ENCODE results near the gene IL6ST.
A peak's percentile ranks its signal among the peaks of the same experiment; 100 is the strongest.
"Not testable (repeated sequence)": the region's sequence is repeated elsewhere in the genome, so short reads cannot be mapped to it uniquely, and the experiment has no call there.

IL6ST gene

DNA sequence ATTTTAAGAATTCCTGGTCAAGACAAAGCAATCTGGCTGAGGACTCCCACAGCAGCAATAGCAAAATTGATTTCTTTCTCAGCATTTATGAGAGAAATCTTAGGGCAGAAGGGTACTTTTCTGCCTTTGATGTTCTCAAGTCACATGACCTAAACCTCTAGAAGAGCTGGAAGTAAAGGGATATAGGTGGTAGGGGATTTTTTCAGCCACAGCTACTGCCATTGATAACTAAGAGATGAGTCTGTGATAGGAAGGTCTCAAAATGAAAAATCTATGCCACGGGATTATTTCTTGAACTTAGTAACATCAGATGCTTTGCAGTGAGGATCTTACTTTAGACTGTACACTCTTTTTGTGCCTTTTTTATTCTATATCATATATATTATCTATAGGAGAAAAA, 35.6 kb downstream of the IL6ST start:
- no peak for DNase-seq

DNA sequence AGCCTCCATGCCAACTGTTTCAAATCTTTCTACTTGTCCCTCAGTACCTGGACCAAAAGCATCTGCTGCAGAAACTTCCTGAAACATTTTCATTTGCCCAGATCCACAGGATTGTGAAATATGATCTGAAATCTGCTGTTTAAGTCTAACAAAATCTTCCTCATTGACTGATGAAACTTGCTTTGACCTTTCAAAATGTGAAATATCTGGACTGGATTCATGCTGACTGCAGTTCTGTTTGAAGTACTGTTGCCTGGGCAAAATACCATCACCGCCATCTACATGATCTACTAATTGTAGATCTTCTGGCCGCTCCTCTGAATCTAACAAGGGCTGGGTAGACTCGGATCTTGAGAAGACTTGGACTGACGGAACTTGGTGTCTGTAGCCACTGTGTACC, 53.6 kb downstream of the IL6ST start:
- DNase-seq = not testable (repeated sequence)

DNA sequence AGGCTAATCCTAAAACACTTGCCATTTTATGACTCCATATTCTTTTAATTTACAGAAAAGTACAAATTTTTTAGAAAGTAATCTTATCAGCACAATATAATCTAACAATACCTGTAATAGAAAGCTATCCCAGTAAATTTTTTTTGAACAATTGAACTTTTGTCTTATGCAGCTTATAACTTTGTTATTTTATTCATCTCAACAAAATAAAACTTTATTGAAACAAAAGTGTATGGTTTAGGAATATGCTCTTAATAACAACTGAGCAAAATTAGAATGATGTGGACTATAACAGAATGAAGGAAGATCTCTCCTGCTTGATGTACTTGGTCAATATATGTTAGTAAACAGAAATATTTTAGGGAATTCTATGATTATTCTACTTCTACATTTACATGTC, 57.2 kb downstream of the IL6ST start:
- not testable (repeated sequence) for DNase-seq

DNA sequence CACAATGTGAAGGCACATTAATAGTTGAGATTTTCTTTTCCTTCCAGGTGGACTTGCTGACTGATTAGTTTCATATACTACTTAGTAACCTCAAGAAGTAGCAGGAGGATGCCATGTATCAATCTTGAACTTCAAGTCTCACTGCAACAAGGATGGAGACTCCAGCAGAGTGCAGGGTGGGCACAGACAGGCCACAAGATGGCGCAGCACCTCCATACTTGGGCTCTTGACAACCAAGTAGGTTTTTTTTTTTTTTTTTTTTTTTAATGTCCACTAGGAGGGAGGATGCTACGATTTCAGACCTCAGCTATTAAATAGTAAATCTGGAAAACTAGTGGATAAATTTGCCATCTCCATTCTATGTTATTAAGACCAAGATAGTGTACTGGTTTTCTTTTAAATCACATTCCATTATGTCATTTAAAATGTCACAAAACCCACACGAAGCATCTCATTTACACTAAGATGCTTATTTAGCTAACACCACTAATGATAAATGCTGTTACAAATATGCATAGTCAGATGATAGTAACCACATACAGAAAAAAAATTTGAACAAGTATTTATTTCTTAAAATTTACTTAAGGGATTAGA, 58.6 kb downstream of the IL6ST start:
- DNase-seq = peak; percentile 78

DNA sequence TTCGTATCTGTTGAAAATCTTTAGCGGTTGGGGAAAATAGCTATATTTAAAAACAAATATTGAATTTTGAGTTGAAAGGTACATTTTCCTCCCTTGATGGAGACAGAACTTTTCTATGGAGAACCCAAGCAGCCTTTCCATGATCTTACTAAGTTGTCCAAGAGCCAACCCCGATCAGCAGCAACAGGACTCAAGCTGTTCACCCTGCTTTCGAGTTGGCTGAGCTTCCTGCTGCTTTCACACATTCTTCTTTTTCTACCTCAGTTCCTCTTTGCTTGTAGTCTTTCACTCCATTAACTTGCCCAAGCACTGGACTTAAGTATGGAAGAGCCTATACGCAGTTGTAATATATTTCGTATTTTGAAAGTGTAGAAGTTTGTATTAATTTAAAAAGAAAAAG, 59.4 kb downstream of the IL6ST start:
- DNase-seq = no peak

DNA sequence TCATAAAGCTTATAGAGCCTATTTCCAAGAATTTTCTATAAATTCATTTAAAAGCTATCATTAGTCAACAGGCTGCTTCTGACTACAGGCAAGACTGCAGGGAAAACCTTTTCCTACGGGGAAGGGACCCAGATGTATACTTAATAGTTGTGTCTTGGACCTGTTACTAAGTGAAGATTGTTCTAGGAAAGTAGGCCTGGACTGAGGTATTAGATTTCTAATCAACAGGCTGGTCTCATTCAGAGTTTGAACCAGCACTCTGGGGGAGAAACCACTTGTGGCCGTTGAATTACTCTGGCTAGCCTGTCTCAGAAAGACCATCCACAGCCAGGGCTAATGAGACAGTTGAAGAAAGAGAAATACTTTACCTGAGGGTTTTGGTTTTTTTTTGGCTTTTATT, 60.0 kb downstream of the IL6ST start:
- DNase-seq = no peak

DNA sequence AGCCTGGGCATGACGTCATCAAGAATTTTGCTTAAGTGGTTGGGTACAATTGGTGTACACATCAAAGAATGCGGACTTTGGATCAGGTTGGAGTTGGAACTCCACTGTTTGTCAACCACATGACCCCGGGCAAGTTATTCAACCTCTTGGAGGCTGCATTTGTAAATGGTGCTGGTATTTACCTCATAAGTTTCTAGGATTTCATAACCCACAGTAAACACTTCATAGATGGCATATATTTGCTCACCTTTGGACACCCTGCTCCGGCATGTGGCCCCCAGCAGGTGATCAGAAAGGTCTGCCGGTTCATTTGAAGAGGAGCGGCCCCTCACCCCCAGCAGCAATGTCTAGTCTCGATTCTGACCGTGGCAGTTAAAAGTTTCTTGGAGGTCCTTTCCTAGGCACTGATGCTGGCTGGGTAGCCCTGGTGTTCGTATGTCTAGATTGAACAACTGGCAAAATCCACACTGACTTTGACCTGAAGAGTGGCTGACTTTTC, 60.6 kb downstream of the IL6ST start:
- no peak for DNase-seq

DNA sequence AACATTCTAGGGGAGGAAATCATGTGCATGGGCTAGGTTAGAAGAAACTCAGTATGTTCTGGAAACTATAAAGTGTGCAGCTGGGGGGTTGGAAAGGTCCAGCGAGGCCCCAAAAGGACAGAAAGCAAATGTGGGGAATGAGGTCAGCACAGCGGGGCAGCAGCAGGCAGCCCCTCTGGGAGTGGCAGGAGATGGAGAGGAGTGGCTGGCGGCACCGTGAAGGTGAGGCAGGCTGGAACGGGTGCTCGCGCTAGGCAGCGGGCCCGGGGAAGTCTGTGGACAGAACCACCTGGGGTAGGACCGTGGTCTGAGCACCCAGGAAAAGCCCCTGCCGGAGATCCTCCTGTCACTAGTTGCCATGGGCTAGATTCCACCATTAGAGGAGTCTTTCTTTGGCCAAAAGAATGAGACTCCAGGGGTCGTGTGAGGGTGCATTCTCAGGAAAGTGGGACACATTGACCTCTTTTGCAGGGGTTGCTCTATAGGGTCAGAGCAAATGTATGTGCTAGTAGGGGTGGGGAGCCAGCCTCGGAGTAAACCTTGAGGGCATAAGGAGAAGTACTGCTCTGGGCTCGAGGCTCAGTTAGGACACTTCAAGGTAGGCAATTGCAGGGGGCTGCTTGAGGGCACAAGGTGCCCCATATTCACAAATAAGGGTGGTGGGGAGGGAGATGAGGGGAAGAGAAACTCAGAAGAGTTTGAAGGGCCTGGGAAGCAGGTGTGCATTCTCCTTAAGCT, 61.2 kb downstream of the IL6ST start:
- DNase-seq = no peak

DNA sequence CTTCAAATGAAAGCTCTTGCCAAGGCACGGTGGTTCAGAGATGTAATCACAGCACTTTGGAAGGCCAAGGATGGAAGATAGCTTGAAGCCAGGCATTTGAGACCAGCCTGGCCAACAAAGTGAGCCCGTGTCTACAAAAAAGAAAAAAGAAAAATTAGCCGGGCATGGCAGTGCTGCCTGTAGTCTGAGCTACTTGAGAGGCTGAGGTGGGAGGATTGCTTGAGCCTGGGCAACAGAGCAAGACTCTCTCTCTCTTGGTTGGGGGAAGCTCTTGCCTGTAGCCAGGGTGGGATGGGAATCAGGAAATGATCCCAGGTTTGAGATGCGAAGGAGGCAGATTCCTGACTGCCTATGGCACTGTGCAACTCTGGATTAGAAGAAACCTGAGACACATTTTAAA, 62.1 kb downstream of the IL6ST start:
- no peak for DNase-seq

DNA sequence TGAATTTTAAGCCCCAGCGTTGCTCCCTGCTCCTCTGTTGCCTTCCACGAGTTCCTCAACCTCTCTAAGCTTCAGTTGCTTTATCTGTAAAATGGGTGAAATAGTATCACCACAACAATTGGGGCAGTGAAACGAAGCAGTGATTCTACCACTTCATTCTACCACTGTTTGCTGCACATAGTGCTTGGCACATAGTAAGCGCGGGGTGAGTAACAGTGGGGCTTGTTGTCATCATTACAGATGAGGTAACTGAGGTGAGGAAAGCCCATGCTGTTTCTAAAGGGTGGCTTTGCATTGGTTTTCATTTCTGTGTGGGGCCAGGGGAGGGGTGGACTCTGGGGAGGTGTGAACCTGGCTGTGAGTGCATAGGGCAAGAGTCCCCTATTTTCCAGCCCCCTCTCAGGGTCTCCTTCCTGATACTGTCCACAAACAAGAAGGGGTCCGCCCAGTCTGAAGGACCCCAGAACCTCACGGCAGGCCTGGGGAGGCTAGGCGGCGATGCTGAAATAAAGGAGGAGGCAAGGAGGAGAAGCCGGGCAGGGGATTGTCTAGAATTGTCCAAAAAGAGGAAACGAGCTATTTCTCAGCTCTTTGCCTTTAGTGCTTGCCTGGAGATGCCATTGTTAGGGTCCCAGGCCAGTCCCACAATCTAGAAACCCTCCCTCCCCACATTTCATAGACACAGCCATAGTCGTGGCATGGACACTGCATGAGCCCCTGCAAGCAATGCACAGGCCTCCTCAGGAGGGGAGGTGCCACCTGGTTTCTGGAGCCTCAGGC, 65.6 kb downstream of the IL6ST start:
- no peak for DNase-seq

DNA sequence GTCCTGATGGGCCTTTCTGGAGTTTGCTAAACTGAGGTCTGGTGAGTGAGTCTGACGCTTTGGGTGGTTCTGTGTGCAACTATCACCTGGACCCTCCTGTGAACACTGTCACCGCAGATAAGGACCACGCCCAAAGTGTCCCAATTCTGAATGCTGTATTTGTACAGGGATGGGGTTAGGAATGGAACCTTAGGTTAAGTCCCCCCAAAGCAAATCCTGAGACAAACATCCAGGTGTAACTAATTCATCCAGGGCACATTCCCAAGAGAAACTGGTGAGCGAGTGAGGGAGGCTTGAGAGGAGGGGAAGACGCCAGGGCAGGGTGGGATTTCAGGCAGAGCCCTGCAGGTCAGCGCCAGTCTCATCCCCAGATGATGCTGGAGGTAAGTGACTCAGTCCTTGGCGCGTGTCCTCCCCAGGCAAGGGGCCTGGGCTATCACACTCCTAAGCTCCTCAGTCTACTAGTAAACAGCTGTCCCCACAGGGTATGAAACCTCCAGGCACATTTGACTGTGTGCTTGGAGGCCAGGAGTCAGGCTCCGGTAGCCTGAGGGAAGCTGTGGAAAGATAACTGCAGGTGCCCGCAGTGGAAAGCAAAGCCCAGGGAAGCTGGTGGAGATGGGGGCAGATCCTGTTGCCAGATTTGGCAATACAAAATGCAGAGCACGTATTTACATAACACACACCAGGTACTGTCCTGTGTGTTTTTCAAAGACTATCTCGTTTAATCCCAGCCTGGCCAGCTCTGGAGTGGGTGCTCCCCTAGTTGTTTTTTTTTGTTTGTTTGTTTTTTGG, 66.7 kb downstream of the IL6ST start:
- no peak for DNase-seq

DNA sequence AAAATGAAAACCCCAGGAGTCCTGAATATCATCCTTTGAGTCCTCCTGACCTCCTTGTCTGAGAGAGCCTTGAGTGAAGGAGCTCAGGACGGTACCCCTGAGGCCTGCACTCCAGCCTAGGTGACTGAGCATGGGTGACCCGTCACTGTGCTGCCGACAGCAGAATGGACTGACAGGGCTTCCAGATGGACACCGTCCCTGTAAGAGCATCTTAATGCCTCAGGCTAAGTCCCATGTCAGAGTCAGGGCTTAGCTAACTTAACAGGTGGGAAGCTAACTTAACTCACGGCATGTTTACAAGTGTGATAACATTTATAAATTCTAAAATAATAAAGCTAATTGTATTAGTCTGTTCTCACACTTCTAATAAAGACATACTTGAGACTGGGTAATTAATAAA, 68.3 kb downstream of the IL6ST start:
- DNase-seq = no peak

DNA sequence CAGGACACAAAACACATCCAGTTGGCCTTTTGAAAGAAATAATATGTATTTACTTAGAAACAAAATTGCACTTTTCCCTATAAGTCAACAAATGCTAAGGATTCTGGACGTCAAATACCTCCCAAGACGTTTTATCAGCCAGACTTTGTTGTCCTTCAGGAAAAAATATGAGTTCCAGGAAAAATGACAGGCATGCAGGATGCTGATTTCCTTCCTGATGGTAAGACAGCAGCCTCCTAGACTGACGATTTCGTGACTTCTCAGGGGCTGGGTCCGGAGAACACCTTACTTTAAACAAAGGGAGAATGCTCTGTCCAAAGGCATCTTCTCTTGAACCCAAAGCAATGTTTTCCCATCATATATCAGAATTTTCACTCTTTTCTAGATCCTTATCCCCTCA, 69.1 kb downstream of the IL6ST start:
- no peak for DNase-seq

DNA sequence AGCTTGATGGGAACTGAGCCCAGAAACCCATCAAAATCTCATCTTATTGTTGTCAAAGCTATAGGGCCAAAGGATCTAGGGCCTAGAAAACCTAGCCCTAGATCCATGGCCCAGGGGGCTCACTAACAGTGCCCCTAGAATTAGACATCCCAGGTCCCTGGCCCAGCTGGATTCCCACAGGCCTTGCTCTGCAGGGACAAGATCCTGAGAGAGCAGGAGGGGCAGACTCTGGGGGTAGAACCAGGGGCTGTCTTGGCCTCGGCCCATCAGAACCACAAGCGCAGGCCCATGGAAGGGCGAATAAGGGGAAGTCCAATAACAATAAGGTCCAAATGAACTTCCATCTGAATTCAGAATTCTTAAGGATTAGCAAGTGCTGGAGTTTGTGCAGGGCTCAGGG, 69.6 kb downstream of the IL6ST start:
- no peak for DNase-seq

DNA sequence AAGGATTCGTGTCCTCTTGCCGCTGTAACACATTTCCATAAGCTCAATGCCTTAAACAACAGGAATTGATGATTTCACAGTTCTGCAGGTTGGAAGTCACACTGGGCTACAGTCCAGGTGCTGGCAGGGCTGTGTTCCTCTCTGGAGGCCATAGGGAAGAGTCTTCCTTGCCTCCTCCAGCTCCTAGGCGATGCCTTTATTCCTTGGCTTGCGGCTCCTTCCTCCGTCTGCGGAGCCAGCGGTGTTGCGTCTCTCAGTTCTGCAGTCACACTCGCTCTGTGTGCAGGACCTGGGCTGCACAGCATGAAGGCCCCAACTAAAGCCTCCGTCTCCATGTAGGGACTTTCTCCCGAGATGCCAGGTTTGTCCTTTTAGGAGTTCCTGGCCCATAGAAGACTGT, 70.0 kb downstream of the IL6ST start:
- no peak for DNase-seq

DNA sequence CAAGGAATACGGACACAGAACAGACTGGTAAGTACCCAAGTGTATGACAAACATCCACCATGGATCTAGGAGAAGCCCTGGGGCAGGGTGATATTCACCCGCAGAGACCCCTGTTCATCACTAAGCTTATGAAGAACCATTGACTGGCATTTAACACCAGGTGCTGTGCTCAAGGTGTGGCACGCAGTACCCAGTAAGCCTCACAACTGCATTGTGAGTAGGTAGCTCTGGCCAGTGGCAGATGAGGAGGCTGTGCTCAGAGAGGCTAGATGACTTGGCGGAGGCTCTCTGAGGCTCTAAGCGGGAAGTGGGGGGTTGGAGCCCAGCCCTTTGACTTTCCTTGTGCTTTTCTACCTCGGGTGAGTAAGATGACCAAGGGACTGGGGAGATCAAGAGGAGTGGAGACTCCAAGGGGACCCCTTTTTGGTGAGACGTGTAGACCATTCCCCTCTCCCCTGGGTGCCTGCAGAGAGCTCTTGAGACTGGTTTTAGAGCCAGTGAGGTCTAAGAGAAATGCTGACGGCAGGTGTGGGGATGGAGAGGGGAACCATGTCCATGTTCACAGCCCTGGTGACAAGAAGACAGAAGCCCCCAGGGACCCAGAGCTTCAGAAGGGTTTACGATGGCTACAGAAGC, 70.8 kb downstream of the IL6ST start:
- no peak for DNase-seq

DNA sequence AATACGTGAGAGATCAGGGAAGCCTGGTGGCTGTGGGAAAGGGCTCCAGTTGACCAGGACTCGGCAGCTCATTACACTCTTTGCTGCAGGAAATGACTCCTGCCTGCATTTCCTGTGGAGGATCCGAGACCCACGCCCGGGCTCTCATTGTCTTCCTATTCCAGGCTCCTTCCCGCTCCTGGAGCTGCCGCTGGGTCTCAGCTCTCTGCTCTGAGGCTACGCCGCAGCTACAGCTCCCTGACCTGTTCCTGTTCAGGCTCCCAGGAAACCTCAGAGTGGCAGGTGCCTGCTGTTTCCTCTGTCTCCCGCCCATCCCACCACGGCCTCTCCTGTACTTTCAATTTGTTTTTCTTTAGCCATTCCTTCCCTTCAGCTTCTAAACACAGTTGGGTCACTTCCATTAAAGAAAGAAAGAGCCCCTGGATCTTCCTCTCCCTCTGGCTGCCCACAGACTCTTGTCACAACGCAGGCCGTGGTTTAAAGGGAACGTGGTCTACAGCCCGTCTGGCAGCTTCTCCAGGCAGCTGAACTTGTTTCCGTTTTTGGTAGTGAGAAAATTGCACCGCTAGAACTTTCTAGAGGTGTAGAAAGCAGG, 71.5 kb downstream of the IL6ST start:
- DNase-seq = no peak

DNA sequence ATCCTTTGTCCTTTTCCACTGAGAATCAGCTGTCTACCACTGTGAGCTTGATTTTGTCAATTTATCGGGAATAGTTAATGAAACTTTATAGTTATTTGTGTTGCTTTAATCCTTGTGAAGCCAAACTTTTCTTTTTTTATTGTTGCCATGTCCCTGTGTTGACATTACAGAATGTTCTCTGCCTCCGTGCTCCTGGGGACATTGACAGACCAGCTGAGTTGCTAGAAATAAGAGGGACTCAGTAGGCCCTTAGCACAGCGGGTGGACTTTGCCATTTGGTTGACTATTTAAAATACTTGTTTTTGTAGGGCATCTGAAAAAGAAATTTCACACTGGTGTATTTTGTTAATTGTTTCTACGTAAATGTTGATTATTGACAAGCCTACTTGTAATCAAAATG, 73.1 kb downstream of the IL6ST start:
- no peak for DNase-seq

DNA sequence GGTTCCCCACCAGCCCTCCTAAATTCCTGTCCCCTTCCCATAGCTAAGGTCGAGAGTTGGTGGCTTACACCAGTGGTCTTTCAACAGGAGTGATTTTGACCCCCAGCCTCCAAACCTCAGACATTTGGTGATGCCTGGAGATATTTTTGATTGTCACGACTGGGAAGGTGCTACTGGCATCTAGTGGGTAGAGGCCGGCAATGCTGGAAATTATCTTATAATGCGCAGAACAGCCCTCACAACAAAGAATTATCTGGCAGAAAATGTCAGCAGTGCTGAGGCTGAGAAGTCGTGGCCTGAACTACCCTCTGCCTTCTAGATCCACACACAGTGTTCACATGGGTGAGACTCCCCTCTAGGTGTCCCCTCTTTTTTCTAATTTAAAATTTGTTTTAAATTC, 74.0 kb downstream of the IL6ST start:
- DNase-seq = no peak

DNA sequence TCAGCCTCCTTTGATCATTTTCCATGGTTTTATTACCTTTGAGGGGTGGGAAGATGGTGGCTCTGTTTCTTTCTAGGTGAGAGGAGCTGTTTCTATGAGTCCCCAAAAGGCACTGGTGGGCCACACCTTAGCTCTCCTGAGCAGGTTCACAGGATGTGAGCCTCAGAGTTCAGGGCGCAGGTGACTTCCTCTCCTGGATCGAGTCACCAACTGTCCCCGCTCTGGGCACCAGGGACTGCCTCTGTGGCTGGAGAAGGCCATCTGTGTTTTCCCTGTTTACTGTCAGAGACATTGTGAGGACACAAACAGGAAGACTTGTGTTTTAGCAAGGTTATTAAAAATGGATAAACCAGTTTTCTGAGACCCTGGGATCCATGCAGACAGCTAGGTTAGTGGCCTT, 75.1 kb downstream of the IL6ST start:
- no peak for DNase-seq

DNA sequence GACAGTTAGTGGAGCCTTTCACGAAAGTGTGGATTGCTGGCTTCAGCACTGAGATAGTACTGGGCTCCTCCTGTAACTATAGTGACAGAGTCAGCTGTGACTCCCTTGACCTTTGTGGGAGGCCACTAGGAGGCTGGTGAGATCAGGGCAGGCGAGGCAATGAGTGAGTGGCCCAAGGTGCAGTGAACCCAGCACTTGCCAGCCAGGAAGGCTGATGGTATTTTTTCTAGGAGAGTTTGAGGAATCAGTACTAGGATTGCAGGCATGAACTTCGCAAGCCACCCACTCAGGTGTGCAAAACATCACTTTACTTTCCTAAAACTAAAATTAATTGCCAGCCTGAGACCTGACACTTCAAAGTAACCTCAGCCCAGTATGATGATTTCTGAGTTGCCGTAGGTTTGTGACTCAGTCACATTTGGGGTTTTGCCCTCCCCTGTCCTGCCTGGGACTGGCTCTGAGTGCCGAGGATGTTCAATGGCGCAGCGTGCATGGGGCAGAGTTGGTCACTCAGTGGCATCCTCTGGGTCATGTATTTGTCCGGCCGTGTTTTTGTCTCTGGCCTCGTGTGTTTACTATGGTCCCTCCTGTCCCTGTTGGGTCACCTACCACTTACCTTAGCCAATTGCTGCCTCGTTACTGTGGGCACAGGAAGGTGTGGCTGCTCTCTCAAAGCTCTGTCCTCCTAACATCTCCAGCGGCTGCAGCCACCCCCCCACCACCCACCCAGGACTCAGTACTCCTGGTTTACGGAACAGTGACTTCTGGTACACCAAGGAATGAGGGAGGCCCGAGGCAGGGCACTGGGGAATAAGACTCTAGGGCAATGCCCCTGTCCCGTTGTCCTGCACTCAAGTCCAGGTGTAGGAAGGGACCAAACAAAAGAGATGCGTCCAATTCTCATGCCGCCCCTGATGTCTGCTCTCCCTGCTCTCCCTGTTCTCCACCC, 76.4 kb downstream of the IL6ST start:
- DNase-seq = no peak
